ENCODE measurements around the gene PCNX2. TPM values are rescaled to one million over a fixed set of nuclear protein-coding genes. Genes with fewer than 3 reads are reported as not detected.

Gene PCNX2
- total RNA-seq, 3 donors from 2014 or later (not counting 1 experiment from before 2014, with no cell fraction given), result 12.9 to 25.8 (median 16.0) TPM

- Mint-ChIP-seq H3K36me3 (no peaks in the 10 kb centered on the region), H3K27me3 (ENCODE audit: low read depth in 2 of 2) (no peaks in the 10 kb centered on the region), H3K27ac (peak overlapping the region in 1 of 2 donors; percentile 94), H3K4me3 (peak overlapping the region; percentile 93), H3K9me3 (no peaks in the 10 kb centered on the region), H3K4me1 (peaks cover 39 to 47% of the 10 kb centered on the region in 2 donors)
- Histone ChIP-seq H3K36me3 (ENCODE audit: control insufficient read depth, insufficient read depth, low read length) (peaks cover 21% of the 10 kb centered on the region), H3K27me3 (ENCODE audit: control insufficient read depth, insufficient read depth, low read length) (no peaks in the 10 kb centered on the region), H3K4me3 (ENCODE audit: low read length) (no peak overlapping the region), H3K27ac (ENCODE audit: low read length) (no peak overlapping the region), H3K9me3 (ENCODE audit: control insufficient read depth, insufficient read depth, low read length) (no peaks in the 10 kb centered on the region), H3K4me1 (ENCODE audit: control insufficient read depth, insufficient read depth, low read length) (peaks cover 19% of the 10 kb centered on the region)
- DNase-seq (peak in 1 of 2 donors; percentile 59), ATAC-seq (no peak)
- intact Hi-C loops (cut with micrococcal nuclease), result no loop called here
- WGBS (ENCODE audit: insufficient coverage), result 91% methylated on average over 2 of the region's 2 CpGs
- TF ChIP-seq, protein P1, sequence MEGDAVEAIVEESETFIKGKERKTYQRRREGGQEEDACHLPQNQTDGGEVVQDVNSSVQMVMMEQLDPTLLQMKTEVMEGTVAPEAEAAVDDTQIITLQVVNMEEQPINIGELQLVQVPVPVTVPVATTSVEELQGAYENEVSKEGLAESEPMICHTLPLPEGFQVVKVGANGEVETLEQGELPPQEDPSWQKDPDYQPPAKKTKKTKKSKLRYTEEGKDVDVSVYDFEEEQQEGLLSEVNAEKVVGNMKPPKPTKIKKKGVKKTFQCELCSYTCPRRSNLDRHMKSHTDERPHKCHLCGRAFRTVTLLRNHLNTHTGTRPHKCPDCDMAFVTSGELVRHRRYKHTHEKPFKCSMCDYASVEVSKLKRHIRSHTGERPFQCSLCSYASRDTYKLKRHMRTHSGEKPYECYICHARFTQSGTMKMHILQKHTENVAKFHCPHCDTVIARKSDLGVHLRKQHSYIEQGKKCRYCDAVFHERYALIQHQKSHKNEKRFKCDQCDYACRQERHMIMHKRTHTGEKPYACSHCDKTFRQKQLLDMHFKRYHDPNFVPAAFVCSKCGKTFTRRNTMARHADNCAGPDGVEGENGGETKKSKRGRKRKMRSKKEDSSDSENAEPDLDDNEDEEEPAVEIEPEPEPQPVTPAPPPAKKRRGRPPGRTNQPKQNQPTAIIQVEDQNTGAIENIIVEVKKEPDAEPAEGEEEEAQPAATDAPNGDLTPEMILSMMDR (IDR thresholded peaks at IDR 0.05), result peak; percentile 63
Measured at GRCh38 chr1:232952514-232953499, 342.7 kb downstream of the PCNX2 start.

DNA sequence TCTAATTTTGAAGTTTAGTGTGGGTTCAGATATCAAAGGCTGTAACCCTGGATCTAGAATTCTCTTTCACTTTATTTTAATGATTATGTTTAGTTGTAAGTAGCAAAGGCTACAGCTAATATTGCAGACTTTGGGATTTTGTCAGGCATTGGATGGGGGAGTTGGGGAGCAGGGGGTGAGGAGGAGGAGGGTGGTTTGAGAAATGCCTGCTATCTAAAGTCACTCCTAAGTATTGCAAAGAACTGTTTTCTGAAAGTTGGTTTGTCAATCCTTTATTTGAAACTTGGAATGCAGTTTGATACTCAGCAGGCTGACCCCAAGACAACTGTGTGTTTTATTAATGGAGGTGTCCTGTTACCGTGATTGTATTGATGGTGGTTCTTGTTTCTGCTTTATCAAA lies 343.9 kb downstream of the PCNX2 start:
- TF ChIP-seq, protein P1 (IDR thresholded peaks at IDR 0.05), result no peak
- Mint-ChIP-seq H3K9me3 (no peaks in the 10 kb centered on the region), H3K4me1 (peaks cover 39 to 47% of the 10 kb centered on the region in 2 donors), H3K36me3 (no peaks in the 10 kb centered on the region), H3K4me3 (peak overlapping the region; percentile 93), H3K27me3 (ENCODE audit: low read depth in 2 of 2) (no peaks in the 10 kb centered on the region), H3K27ac (peak overlapping the region; percentile 90 to 94)
- no peak for DNase-seq
- ATAC-seq, result no peak
- Histone ChIP-seq H3K4me3 (ENCODE audit: low read length) (no peak overlapping the region), H3K9me3 (ENCODE audit: control insufficient read depth, insufficient read depth, low read length) (no peaks in the 10 kb centered on the region), H3K27ac (ENCODE audit: low read length) (no peak overlapping the region), H3K27me3 (ENCODE audit: control insufficient read depth, insufficient read depth, low read length) (no peaks in the 10 kb centered on the region), H3K36me3 (ENCODE audit: control insufficient read depth, insufficient read depth, low read length) (peaks cover 11% of the 10 kb centered on the region), H3K4me1 (ENCODE audit: control insufficient read depth, insufficient read depth, low read length) (peaks cover 19% of the 10 kb centered on the region)
- intact Hi-C loops (cut with micrococcal nuclease), result loop anchor here (1.0 to 2.0 kb wide), 2 partner anchors 146 to 317 kb away; partner anchors contain the start of gene MAP10
- WGBS (ENCODE audit: insufficient coverage), result 100% methylated on average over 1 of the region's 1 CpG

- no peaks in the 10 kb centered on the region for H3K36me3 Mint-ChIP-seq
- intact Hi-C loops (cut with micrococcal nuclease), result loop anchor here (1.0 to 2.0 kb wide), 2 partner anchors 146 to 316 kb away; partner anchors contain the start of gene MAP10
- no peaks in the 10 kb centered on the region for H3K9me3 ChIP-seq (ENCODE audit: control insufficient read depth, insufficient read depth, low read length)
- 17% methylated on average over 4 of the region's 5 CpGs for WGBS (ENCODE audit: insufficient coverage)
- ATAC-seq, result peak in 2 of 3 donors; percentile 12
- peak overlapping the region; percentile 60 for H3K27ac ChIP-seq (ENCODE audit: low read length)
- no peaks in the 10 kb centered on the region for H3K27me3 Mint-ChIP-seq (ENCODE audit: low read depth in 2 of 2)
- H3K9me3 Mint-ChIP-seq, result no peaks in the 10 kb centered on the region
- H3K4me3 Mint-ChIP-seq, result peak overlapping the region; percentile 93
- H3K27me3 ChIP-seq (ENCODE audit: control insufficient read depth, insufficient read depth, low read length), result no peaks in the 10 kb centered on the region
- peak overlapping the region; percentile 90 to 94 for H3K27ac Mint-ChIP-seq
- peak in 1 of 2 donors; percentile 53 for DNase-seq
- H3K36me3 ChIP-seq (ENCODE audit: control insufficient read depth, insufficient read depth, low read length), result peaks cover 6% of the 10 kb centered on the region
- TF ChIP-seq, protein P1 (IDR thresholded peaks at IDR 0.05), result no peak
- peaks cover 39 to 47% of the 10 kb centered on the region in 2 donors for H3K4me1 Mint-ChIP-seq
- H3K4me1 ChIP-seq (ENCODE audit: control insufficient read depth, insufficient read depth, low read length), result peaks cover 19% of the 10 kb centered on the region
- H3K4me3 ChIP-seq (ENCODE audit: low read length), result peak overlapping the region; percentile 68
Measured at GRCh38 chr1:232951180-232951579, 344.3 kb downstream of the PCNX2 start.

Data from natural killer cell (primary cell).